Activated CD4-positive, alpha-beta T cell treated with anti-CD3 and anti-CD28 coated beads for 1 hour (primary cell): ENCODE measurements around the gene ITGB1BP2.
A peak's percentile ranks its signal among the peaks of the same experiment; 100 is the strongest.
"Not testable (repeated sequence)": the region's sequence is repeated elsewhere in the genome, so short reads cannot be mapped to it uniquely, and the experiment has no call there.

Source experiments
- DNase-seq: peaks from one replicate; pipeline ENCODE4 v3.0.0-alpha.2; 2020

Gene ITGB1BP2

GRCh38 chrX:71301195-71301924 is at the start of gene ITGB1BP2:
ITGB1BP2 (plus strand) TSS chrX:71301750; CDS start chrX:71301807, 57 bp downstream.
- DNase-seq = no peak

GRCh38 chrX:71252221-71252620 is 49.3 kb upstream of the ITGB1BP2 start:
- DNase-seq = no peak

GRCh38 chrX:71253253-71254091 is 48.1 kb upstream of the ITGB1BP2 start:
- no peak for DNase-seq

- DNase-seq = peak; percentile 62
These were observed 47.2 kb upstream of the ITGB1BP2 start, which contains the start of gene ZMYM3 for GRCh38 chrX:71254092-71254963. ZMYM3 (minus strand) TSS chrX:71254140; CDS start chrX:71253255, 885 bp downstream.

- no peak for DNase-seq
These were observed 45.5 kb upstream of the ITGB1BP2 start for GRCh38 chrX:71256051-71256450.

- DNase-seq = no peak
These were observed 44.7 kb upstream of the ITGB1BP2 start for GRCh38 chrX:71256856-71257255.

- DNase-seq = not testable (repeated sequence)
These were observed 32.9 kb upstream of the ITGB1BP2 start for GRCh38 chrX:71268624-71269023.

- DNase-seq = no peak
These were observed 31.7 kb upstream of the ITGB1BP2 start for GRCh38 chrX:71269801-71270395.

- not testable (repeated sequence) for DNase-seq
These were observed 29.2 kb upstream of the ITGB1BP2 start for GRCh38 chrX:71272313-71272712.

GRCh38 chrX:71281300-71281699 is 20.2 kb upstream of the ITGB1BP2 start:
- not testable (repeated sequence) for DNase-seq

GRCh38 chrX:71282514-71283402 is 18.8 kb upstream of the ITGB1BP2 start:
- DNase-seq = no peak

- peak; percentile 60 for DNase-seq
These were observed 18.0 kb upstream of the ITGB1BP2 start, which contains the start of gene NONO for GRCh38 chrX:71283403-71284143. NONO (plus strand) TSS chrX:71283635; CDS start chrX:71290638, 7,003 bp downstream.

GRCh38 chrX:71285929-71286328 is 15.6 kb upstream of the ITGB1BP2 start:
- DNase-seq = no peak

- DNase-seq = no peak
These were observed 10.2 kb upstream of the ITGB1BP2 start for GRCh38 chrX:71291381-71291780.

- DNase-seq = no peak
These were observed 8.7 kb upstream of the ITGB1BP2 start for GRCh38 chrX:71292669-71293365.

- no peak for DNase-seq
These were observed 4.7 kb upstream of the ITGB1BP2 start for GRCh38 chrX:71296806-71297205.

GRCh38 chrX:71298119-71298518 is 3.4 kb upstream of the ITGB1BP2 start:
- no peak for DNase-seq

GRCh38 chrX:71300064-71300463 is 1.5 kb upstream of the ITGB1BP2 start:
- DNase-seq = not testable (repeated sequence)

GRCh38 chrX:71300495-71300894 is 1.1 kb upstream of the ITGB1BP2 start:
- DNase-seq = not testable (repeated sequence)
